Breast epithelium (tissue), 4 donors: ENCODE results near the gene CCSAP. TPM values are rescaled to one million over a fixed set of nuclear protein-coding genes. Genes with fewer than 3 reads are reported as not detected.

ENCODE experiments used
- DNase-seq, 2 donors: peaks; one replicate each; pipeline ENCODE4 v3.0.0-alpha.2; 2019; ENCODE audit warnings: low spot score in 2 of 2
- H3K27ac ChIP-seq, 2 donors: fragments of 200-600 bp; sonication (generic) in 1 of 2; one replicate each; pipeline ENCODE4 v1.5.1; 2016 to 2019; ENCODE audit warnings: mild to moderate bottlenecking in 1 of 2
- H3K27me3 ChIP-seq, 2 donors: fragments of 200-600 bp; sonication (generic) in 1 of 2; one replicate each; pipeline versions ENCODE4 v1.5.1 to v1.6.0; 2017 to 2019; ENCODE audit warnings: control low read depth in 1 of 2, mild to moderate bottlenecking in 1 of 2
- H3K36me3 ChIP-seq: fragments of 200-600 bp; one replicate; pipeline ENCODE4 v1.5.1; 2019
- H3K4me1 ChIP-seq, 2 donors: fragments of 200-600 bp; sonication (generic); one replicate each; pipeline ENCODE4 v1.5.1; 2016 to 2019; ENCODE audit warnings: control low read depth in 1 of 2
- H3K4me3 ChIP-seq, 3 donors: fragments of 200-600 bp; sonication (generic); 1 replicate in 2 of 3; 2 replicates in 1 of 3; pipeline ENCODE4 v1.5.1; 2016 to 2019; ENCODE audit warnings: mild to moderate bottlenecking in 3 of 3, moderate library complexity in 2 of 3
- H3K9me3 ChIP-seq, 2 donors: fragments of 200-600 bp; sonication (generic) in 1 of 2; one replicate each; pipeline ENCODE4 v1.5.1; 2016 to 2019; ENCODE audit warnings: control low read depth in 1 of 2
- CTCF ChIP-seq, 3 donors: fragments of 450-650 bp; IDR thresholded peaks; one replicate each; pipeline ENCODE4 v1.5.1; 2016 to 2017; ENCODE audit warnings: antibody characterized with exemption in 3 of 3, mild to moderate bottlenecking in 3 of 3, moderate library complexity in 3 of 3
- POLR2A ChIP-seq: fragments of 450-650 bp; IDR thresholded peaks from one replicate; pipeline ENCODE4 v1.6.1; 2016; ENCODE audit warnings: antibody characterized with exemption, mild to moderate bottlenecking, moderate library complexity
- POLR2AphosphoS5 ChIP-seq, 3 donors: sonication (generic); formaldehyde crosslinking; IDR thresholded peaks; one replicate each; pipeline ENCODE4 v1.6.1; 2017; ENCODE audit warnings: antibody characterized with exemption in 3 of 3
- intact Hi-C: fragments of 100-400 bp; cut with DNase I; formaldehyde crosslinking; loops from one replicate; pipeline ENCODE4 v1.15.1; 2023; ENCODE audit warnings: low total_unique reads
- total RNA-seq, 3 donors: library from RNA; depleted of rRNA; stranded (reverse); fragments of >200 nt; gene quantifications; one replicate each; pipeline ENCODE4 v1.1.0, GENCODE V29; 2016

The CCSAP gene
- total RNA-seq, 3 donors from 2014 or later = 6.9 to 13.5 (median 7.8) TPM

DNA sequence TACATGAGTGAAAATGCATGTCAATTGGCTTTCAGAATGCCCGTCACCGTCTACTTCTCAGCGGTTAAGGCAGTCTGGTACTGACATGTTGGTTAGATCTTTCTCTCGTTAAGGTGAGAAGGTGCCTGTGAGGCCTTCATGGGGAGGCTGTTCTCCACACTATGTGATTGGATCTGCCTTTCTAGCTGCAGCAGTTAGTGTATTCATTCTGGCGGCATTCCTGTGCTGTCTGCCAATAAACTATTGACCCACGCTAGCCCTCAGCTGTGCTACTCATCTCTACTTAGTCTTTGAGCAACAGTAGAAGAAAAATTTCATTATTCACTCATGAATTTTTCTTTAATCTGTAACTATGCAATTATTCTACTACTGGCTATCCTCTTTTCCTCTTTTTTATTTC lies 32.0 kb downstream of the CCSAP start:
- Histone ChIP-seq H3K4me3 (no peak overlapping the region), H3K9me3 (no peaks in the 10 kb centered on the region), H3K27ac (no peak overlapping the region), H3K4me1 (no peaks in the 10 kb centered on the region), H3K27me3 (no peaks in the 10 kb centered on the region), H3K36me3 (no peaks in the 10 kb centered on the region)
- no peak for TF ChIP-seq POLR2AphosphoS5 (IDR thresholded peaks at IDR 0.05)
- intact Hi-C loops = no loop called here
- no peak for DNase-seq

DNA sequence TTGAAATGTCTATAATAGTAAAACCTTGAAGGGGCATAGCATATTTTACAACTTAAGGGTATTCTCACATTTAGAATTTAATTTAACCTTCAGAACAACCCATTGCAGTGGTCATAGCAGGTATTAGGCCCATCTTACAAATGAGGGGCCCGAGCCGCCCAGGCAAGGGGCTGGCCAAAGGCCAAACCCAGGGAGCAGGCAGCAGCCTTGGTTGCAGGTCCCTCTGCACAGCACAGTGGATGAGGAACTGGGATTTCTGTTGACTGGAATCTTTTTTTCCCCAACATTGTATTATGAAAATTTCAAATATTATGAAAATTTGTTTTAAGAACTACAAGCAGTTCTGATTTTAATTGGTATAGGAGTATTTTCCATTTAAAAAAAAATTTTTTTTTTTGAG lies 33.2 kb downstream of the CCSAP start:
- intact Hi-C loops = no loop called here
- H3K4me1 ChIP-seq = no peaks in the 10 kb centered on the region
- H3K27me3 ChIP-seq = no peaks in the 10 kb centered on the region
- no peak overlapping the region for H3K27ac ChIP-seq
- no peak for TF ChIP-seq POLR2A
- no peak for TF ChIP-seq POLR2AphosphoS5 (IDR thresholded peaks at IDR 0.05)
- no peak for TF ChIP-seq CTCF (IDR thresholded peaks at IDR 0.05)
- no peaks in the 10 kb centered on the region for H3K36me3 ChIP-seq
- DNase-seq = no peak
- no peak overlapping the region for H3K4me3 ChIP-seq
- no peaks in the 10 kb centered on the region for H3K9me3 ChIP-seq

GRCh38 chr1:229309074-229309473 lies 33.8 kb downstream of the CCSAP start:
- no peak overlapping the region for H3K4me3 ChIP-seq
- no peaks in the 10 kb centered on the region for H3K27me3 ChIP-seq
- H3K9me3 ChIP-seq = no peaks in the 10 kb centered on the region
- no peaks in the 10 kb centered on the region for H3K36me3 ChIP-seq
- no peaks in the 10 kb centered on the region for H3K4me1 ChIP-seq
- H3K27ac ChIP-seq = no peak overlapping the region
- intact Hi-C loops = no loop called here
- no peak for DNase-seq
- TF ChIP-seq CTCF (IDR thresholded peaks at IDR 0.05) = no peak
- no peak for TF ChIP-seq POLR2AphosphoS5 (IDR thresholded peaks at IDR 0.05)

- H3K27ac ChIP-seq = no peak overlapping the region
- no peaks in the 10 kb centered on the region for H3K4me1 ChIP-seq
- intact Hi-C loops = no loop called here
- no peaks in the 10 kb centered on the region for H3K9me3 ChIP-seq
- H3K27me3 ChIP-seq = no peaks in the 10 kb centered on the region
- DNase-seq = no peak
- no peaks in the 10 kb centered on the region for H3K36me3 ChIP-seq
- H3K4me3 ChIP-seq = no peak overlapping the region
- TF ChIP-seq POLR2A (no peak), POLR2AphosphoS5 (IDR thresholded peaks at IDR 0.05) (no peak), CTCF (IDR thresholded peaks at IDR 0.05) (no peak)
These were observed 37.5 kb downstream of the CCSAP start for GRCh38 chr1:229305392-229305791.

GRCh38 chr1:229303855-229304254 lies 39.0 kb downstream of the CCSAP start:
- intact Hi-C loops = no loop called here
- Histone ChIP-seq H3K36me3 (no peaks in the 10 kb centered on the region), H3K9me3 (no peaks in the 10 kb centered on the region), H3K4me1 (no peaks in the 10 kb centered on the region), H3K27ac (no peak overlapping the region), H3K4me3 (no peak overlapping the region), H3K27me3 (no peaks in the 10 kb centered on the region)
- TF ChIP-seq CTCF (IDR thresholded peaks at IDR 0.05) = no peak
- no peak for TF ChIP-seq POLR2A
- DNase-seq = no peak

GRCh38 chr1:229302740-229303139 lies 40.1 kb downstream of the CCSAP start:
- Histone ChIP-seq H3K27me3 (no peaks in the 10 kb centered on the region), H3K36me3 (peaks cover 3% of the 10 kb centered on the region), H3K4me1 (no peaks in the 10 kb centered on the region), H3K9me3 (no peaks in the 10 kb centered on the region), H3K27ac (no peak overlapping the region), H3K4me3 (no peak overlapping the region)
- DNase-seq = no peak
- intact Hi-C loops = no loop called here
- TF ChIP-seq POLR2A (no peak), CTCF (IDR thresholded peaks at IDR 0.05) (no peak), POLR2AphosphoS5 (IDR thresholded peaks at IDR 0.05) (no peak)
